HEK293 (cell line): ENCODE data around the gene FES.
A peak's percentile ranks its signal among the peaks of the same experiment; 100 is the strongest.

Experiments
- CTCF ChIA-PET: fragments of 350-600 bp; formaldehyde crosslinking; extraction: SDS; loops from one replicate; lab custom pipeline; 2021; ENCODE audit warnings: antibody characterized with exemption; lab: Yijun Ruan, JAX
- POLR2A ChIA-PET: fragments of 300-600 bp; formaldehyde crosslinking; extraction: SDS; loops from one replicate; lab custom pipeline; 2020; ENCODE audit warnings: antibody characterized with exemption, inconsistent platforms; lab: Yijun Ruan, JAX
- H3K27ac ChIP-seq: fragments of 200-500 bp; sonication (Bioruptor generic); 2 replicates; pipeline ENCODE4 v1.5.1; 2014; ENCODE audit warnings: low read depth, low read length, control low read depth, inconsistent platforms; ENCODE audit errors: extremely low read depth
- H3K36me3 ChIP-seq, 2 experiments: fragments of 200-500 bp in 1 of 2; sonication (Bioruptor generic) in 1 of 2; 1 replicate in 1 of 2; 2 replicates in 1 of 2; pipeline ENCODE4 v1.5.1; 2014 to 2017; ENCODE audit warnings: inconsistent platforms in 2 of 2, low read length in 2 of 2; ENCODE audit not compliant: control insufficient read depth in 2 of 2, insufficient read depth in 1 of 2
- H3K4me1 ChIP-seq: fragments of 200-500 bp; sonication (Bioruptor generic); 2 replicates; pipeline ENCODE4 v1.5.1; 2014; ENCODE audit warnings: mild to moderate bottlenecking, low read length, inconsistent platforms; ENCODE audit not compliant: control insufficient read depth, insufficient read depth
- H3K4me3 ChIP-seq: 2 replicates; pipeline ENCODE4 v1.5.1; 2011; ENCODE audit warnings: low read depth, mild to moderate bottlenecking, control low read depth, low read length, moderate library complexity
- H3K9me3 ChIP-seq: fragments of 200-500 bp; sonication (Bioruptor generic); 2 replicates; pipeline ENCODE4 v1.5.1; 2014; ENCODE audit warnings: low read depth, low read length, inconsistent platforms; ENCODE audit not compliant: control insufficient read depth, insufficient read depth
- KLF1 ChIP-seq: fragments of 450-650 bp; formaldehyde crosslinking; IDR thresholded peaks from 2 replicates; pipeline ENCODE4 v1.5.1; 2016; ENCODE audit warnings: missing biosample characterization, missing genetic modification characterization
- OSR2 ChIP-seq: fragments of 450-650 bp; formaldehyde crosslinking; IDR thresholded peaks from 2 replicates; pipeline ENCODE4 v1.5.1; 2016; ENCODE audit warnings: missing biosample characterization, missing genetic modification characterization
- PRDM6 ChIP-seq: fragments of 450-650 bp; formaldehyde crosslinking; IDR thresholded peaks from 2 replicates; pipeline ENCODE4 v1.5.1; 2017; ENCODE audit warnings: missing biosample characterization, missing genetic modification characterization
- SP7 ChIP-seq: fragments of 450-650 bp; formaldehyde crosslinking; IDR thresholded peaks from 2 replicates; pipeline ENCODE4 v1.5.1; 2016; ENCODE audit warnings: missing biosample characterization, missing genetic modification characterization
- ZBTB17 ChIP-seq: fragments of 450-650 bp; formaldehyde crosslinking; IDR thresholded peaks from 2 replicates; pipeline ENCODE4 v1.5.1; 2016; ENCODE audit warnings: missing biosample characterization, missing genetic modification characterization
- ZEB2 ChIP-seq: fragments of 450-650 bp; formaldehyde crosslinking; IDR thresholded peaks from 2 replicates; pipeline ENCODE4 v1.5.1; 2016; ENCODE audit warnings: missing biosample characterization, missing genetic modification characterization
- ZFHX2 ChIP-seq: fragments of 450-650 bp; formaldehyde crosslinking; conservative IDR thresholded peaks from 2 replicates; pipeline ENCODE4 v1.5.1; 2016; ENCODE audit warnings: missing biosample characterization, missing genetic modification characterization
- ZNF112 ChIP-seq: fragments of 450-650 bp; formaldehyde crosslinking; IDR thresholded peaks from 2 replicates; pipeline ENCODE4 v1.5.0; 2017; ENCODE audit warnings: missing biosample characterization, missing genetic modification characterization
- ZNF140 ChIP-seq: fragments of 450-650 bp; formaldehyde crosslinking; IDR thresholded peaks from 2 replicates; pipeline ENCODE4 v1.5.1; 2016; ENCODE audit warnings: missing biosample characterization, missing genetic modification characterization
- ZNF16 ChIP-seq: fragments of 450-650 bp; formaldehyde crosslinking; IDR thresholded peaks from 2 replicates; pipeline ENCODE4 v1.5.1; 2016; ENCODE audit warnings: low read depth, missing biosample characterization, missing genetic modification characterization
- ZNF266 ChIP-seq: fragments of 450-650 bp; formaldehyde crosslinking; IDR thresholded peaks from 2 replicates; pipeline ENCODE4 v1.5.1; 2016; ENCODE audit warnings: missing biosample characterization, missing genetic modification characterization, low read depth
- ZNF335 ChIP-seq: fragments of 450-650 bp; formaldehyde crosslinking; conservative IDR thresholded peaks from 2 replicates; pipeline ENCODE4 v1.5.1; 2016; ENCODE audit warnings: missing biosample characterization, missing genetic modification characterization
- ZNF366 ChIP-seq: fragments of 450-650 bp; formaldehyde crosslinking; conservative IDR thresholded peaks from 2 replicates; pipeline ENCODE4 v1.5.1; 2016; ENCODE audit warnings: missing biosample characterization, missing genetic modification characterization
- ZNF391 ChIP-seq: fragments of 450-650 bp; formaldehyde crosslinking; IDR thresholded peaks from 2 replicates; pipeline ENCODE4 v1.5.1; 2016; ENCODE audit warnings: low read depth, missing biosample characterization, missing genetic modification characterization, borderline replicate concordance
- ZNF544 ChIP-seq: fragments of 450-650 bp; formaldehyde crosslinking; IDR thresholded peaks from 2 replicates; pipeline ENCODE4 v1.5.0; 2017; ENCODE audit warnings: missing biosample characterization, missing genetic modification characterization
- ZNF600 ChIP-seq: fragments of 450-650 bp; formaldehyde crosslinking; IDR thresholded peaks from 2 replicates; pipeline ENCODE4 v1.5.1; 2016; ENCODE audit warnings: missing biosample characterization, missing genetic modification characterization
- ZNF670 ChIP-seq: fragments of 450-650 bp; formaldehyde crosslinking; IDR thresholded peaks from 2 replicates; pipeline ENCODE4 v1.5.1; 2016; ENCODE audit warnings: missing biosample characterization, missing genetic modification characterization, low read depth
- TF ChIP-seq, protein P1 (sequence below): fragments of 450-650 bp; formaldehyde crosslinking; IDR thresholded peaks from 2 replicates; pipeline ENCODE4 v1.5.1; 2016; ENCODE audit warnings: missing biosample characterization, missing genetic modification characterization
- TF ChIP-seq, protein P2 (sequence below): fragments of 450-650 bp; IDR thresholded peaks from 2 replicates; pipeline ENCODE4 v1.5.1; 2018; ENCODE audit warnings: missing biosample characterization, mild to moderate bottlenecking, missing genetic modification characterization

FES gene

DNA sequence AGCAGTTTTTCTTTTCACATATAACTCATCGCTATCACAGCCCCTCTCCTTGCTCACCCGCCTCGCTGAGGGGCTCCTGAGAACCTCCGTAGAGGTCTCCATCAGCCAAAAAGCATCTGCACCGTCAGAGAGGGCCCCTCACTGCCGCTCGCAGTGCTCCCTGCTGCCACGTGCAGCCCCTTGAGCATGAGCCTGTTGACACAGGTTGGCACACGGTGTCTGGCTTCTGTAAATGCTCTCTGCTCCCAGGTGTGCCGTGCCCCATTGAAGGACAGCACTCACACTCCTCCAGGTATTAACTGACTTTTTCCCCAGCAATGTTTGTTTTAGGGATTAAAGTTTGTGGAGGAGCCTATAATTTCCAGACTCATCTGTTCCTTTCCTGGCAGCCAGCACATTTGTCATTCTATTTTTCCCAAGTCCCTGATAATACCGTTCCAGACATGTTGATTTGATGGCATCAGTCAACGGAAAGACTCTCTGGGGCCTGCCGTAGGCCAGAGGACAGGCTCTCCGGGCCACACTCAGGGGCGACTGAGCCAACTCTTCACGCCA, 18.1 kb upstream of the FES start:
- ChIA-PET POLR2A (no interaction called here), CTCF (interaction anchor here (0.7 to 1.1 kb wide), 3 partner anchors 20 to 169 kb away, joined by 3 to 5 read pairs (median 3); no protein-coding TSS in a partner anchor)
- Histone ChIP-seq H3K4me1 (peaks cover 37% of the 10 kb centered on the region), H3K27ac (peak overlapping the region; percentile 42; the same call in 1 of the 2 replicates), H3K9me3 (no peaks in the 10 kb centered on the region), H3K4me3 (no peak overlapping the region), H3K36me3 (no peaks in the 10 kb centered on the region)
- TF ChIP-seq ZEB2 (tag by site-specific recombination) = 0 out of 2 replicates have a peak, but pooled peaks have one; percentile 13
- peak; percentile 65 for TF ChIP-seq PRDM6 (tag by site-specific recombination)
- no peak for TF ChIP-seq ZNF391 (tag by site-specific recombination)
- TF ChIP-seq ZNF140 (tag by site-specific recombination) = no peak
- peak; percentile 23; the same call in 1 of the 2 replicates for TF ChIP-seq OSR2 (tag by site-specific recombination)
- TF ChIP-seq SP7 (tag by site-specific recombination) = peak; percentile 63
- TF ChIP-seq ZNF112 = no peak

DNA sequence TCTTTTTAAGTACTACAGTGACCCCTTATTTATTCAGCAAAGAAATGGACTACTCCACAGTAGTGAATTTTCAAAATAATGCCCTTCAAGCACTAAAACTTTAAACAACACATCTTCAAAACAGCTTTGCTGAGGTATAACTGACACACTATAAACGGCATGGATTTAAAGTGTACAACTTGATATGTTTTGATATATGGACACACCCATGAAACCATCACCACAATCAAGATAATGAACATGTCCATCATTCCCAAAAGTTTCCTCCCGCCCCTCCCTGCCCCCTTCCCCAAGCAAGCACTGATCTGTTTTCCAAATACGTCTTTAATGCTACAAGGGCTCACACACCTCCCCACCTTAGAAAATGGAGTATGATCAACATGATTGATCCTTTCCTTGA, 17.5 kb upstream of the FES start:
- H3K4me3 ChIP-seq = no peak overlapping the region
- no peaks in the 10 kb centered on the region for H3K9me3 ChIP-seq
- peaks cover 34% of the 10 kb centered on the region for H3K4me1 ChIP-seq
- no peak overlapping the region for H3K27ac ChIP-seq
- H3K36me3 ChIP-seq = no peaks in the 10 kb centered on the region
- ChIA-PET CTCF (no interaction called here), POLR2A (no interaction called here)
- peak; percentile 68 for TF ChIP-seq KLF1 (tag by site-specific recombination)
- TF ChIP-seq ZNF366 = no peak
- TF ChIP-seq, protein P1, sequence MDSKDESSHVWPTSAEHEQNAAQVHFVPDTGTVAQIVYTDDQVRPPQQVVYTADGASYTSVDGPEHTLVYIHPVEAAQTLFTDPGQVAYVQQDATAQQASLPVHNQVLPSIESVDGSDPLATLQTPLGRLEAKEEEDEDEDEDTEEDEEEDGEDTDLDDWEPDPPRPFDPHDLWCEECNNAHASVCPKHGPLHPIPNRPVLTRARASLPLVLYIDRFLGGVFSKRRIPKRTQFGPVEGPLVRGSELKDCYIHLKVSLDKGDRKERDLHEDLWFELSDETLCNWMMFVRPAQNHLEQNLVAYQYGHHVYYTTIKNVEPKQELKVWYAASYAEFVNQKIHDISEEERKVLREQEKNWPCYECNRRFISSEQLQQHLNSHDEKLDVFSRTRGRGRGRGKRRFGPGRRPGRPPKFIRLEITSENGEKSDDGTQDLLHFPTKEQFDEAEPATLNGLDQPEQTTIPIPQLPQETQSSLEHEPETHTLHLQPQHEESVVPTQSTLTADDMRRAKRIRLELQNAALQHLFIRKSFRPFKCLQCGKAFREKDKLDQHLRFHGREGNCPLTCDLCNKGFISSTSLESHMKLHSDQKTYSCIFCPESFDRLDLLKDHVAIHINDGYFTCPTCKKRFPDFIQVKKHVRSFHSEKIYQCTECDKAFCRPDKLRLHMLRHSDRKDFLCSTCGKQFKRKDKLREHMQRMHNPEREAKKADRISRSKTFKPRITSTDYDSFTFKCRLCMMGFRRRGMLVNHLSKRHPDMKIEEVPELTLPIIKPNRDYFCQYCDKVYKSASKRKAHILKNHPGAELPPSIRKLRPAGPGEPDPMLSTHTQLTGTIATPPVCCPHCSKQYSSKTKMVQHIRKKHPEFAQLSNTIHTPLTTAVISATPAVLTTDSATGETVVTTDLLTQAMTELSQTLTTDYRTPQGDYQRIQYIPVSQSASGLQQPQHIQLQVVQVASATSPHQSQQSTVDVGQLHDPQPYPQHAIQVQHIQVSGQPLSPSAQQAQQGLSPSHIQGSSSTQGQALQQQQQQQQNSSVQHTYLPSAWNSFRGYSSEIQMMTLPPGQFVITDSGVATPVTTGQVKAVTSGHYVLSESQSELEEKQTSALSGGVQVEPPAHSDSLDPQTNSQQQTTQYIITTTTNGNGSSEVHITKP (tag by site-specific recombination) = peak; percentile 5; the same call in 1 of the 2 replicates
- no peak for TF ChIP-seq ZNF16

DNA sequence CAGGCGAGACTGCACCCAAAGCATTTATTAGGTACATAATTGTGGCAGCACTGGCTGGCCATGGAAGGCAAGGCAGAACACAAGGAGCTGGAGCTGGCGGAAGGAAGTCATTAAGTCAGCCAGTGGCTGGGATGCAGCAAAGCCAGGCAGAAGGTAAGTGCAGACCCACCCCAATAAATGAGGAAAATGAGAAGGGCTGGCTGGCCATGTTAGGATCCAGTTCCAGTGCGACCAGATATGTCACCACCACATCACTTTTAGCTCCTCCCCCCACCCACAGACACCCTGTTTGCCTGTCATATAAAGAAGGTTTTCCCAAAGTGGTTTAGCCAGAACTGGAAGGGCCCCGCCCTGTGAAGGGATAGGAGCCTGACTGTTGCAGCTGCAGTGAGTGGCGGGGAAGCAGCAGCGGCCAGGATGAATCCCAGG, 16.0 kb upstream of the FES start, which contains the start of gene FURIN:
TSS of gene FURIN (plus strand) at position 328 of the 429 bp plus-strand sequence. CDS start 7,153 bp downstream, outside the sequence.
- Histone ChIP-seq H3K4me3 (no peak within 1 kb of the TSS), H3K36me3 (peaks cover 0 to 3% of the 10 kb centered on the region in 2 experiments; a peak in 1 of 3 replicates), H3K9me3 (no peaks in the 10 kb centered on the region), H3K4me1 (peaks cover 41% of the 10 kb centered on the region), H3K27ac (peak within 1 kb of the TSS; percentile 96)
- ChIA-PET POLR2A (interaction anchor here (0.9 to 1.4 kb wide), 3 partner anchors 9 to 214 kb away, joined by 3 to 4 read pairs (median 4); partner anchors contain the start of gene BLM), CTCF (interaction anchor here (0.9 to 1.0 kb wide), 2 partner anchors 18 to 19 kb away, joined by 4 to 7 read pairs; no protein-coding TSS in a partner anchor)
- TF ChIP-seq ZBTB17 (tag by site-specific recombination) (no peak), ZNF670 (tag by site-specific recombination) (no peak), ZNF544 (tag by site-specific recombination) (no peak), ZNF600 (tag by site-specific recombination) (peak; percentile 50), ZFHX2 (tag by site-specific recombination) (peak; percentile 24; the same call in 1 of the 2 replicates), ZNF335 (tag by site-specific recombination) (no peak), ZNF266 (tag by site-specific recombination) (no peak)
- TF ChIP-seq, protein P1 (tag by site-specific recombination) = peak; percentile 92
- TF ChIP-seq, protein P2, sequence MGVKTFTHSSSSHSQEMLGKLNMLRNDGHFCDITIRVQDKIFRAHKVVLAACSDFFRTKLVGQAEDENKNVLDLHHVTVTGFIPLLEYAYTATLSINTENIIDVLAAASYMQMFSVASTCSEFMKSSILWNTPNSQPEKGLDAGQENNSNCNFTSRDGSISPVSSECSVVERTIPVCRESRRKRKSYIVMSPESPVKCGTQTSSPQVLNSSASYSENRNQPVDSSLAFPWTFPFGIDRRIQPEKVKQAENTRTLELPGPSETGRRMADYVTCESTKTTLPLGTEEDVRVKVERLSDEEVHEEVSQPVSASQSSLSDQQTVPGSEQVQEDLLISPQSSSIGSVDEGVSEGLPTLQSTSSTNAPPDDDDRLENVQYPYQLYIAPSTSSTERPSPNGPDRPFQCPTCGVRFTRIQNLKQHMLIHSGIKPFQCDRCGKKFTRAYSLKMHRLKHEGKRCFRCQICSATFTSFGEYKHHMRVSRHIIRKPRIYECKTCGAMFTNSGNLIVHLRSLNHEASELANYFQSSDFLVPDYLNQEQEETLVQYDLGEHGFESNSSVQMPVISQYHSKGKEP (tag by site-specific recombination) = 0 out of 2 replicates have a peak, but pooled peaks have one; percentile 48
